AG04449 (cell line): ENCODE results near the gene CCIN.
"Not testable (repeated sequence)": the region's sequence is repeated elsewhere in the genome, so short reads cannot be mapped to it uniquely, and the experiment has no call there.

Source experiments
- CTCF ChIA-PET: fragments of 350-600 bp; formaldehyde crosslinking; extraction: SDS; loops from one replicate; lab custom pipeline; 2021; ENCODE audit warnings: antibody characterized with exemption; lab: Yijun Ruan, JAX
- POLR2A ChIA-PET: fragments of 400-600, 350-600 bp; formaldehyde crosslinking; extraction: SDS; loops from one replicate; lab custom pipeline; 2020; ENCODE audit warnings: antibody characterized with exemption, inconsistent platforms; lab: Yijun Ruan, JAX
- DNase-seq: peaks from one replicate; pipeline ENCODE4 v3.0.0-alpha.2; 2010; ENCODE audit warnings: low read depth, low spot score
- H3K4me3 ChIP-seq: 2 replicates; pipeline ENCODE4 v1.5.1; 2011; ENCODE audit warnings: low read depth, mild to moderate bottlenecking, control low read depth, low read length
- TF ChIP-seq, protein P1 (sequence below): IDR thresholded peaks from one replicate; pipeline ENCODE4 v1.5.1; 2011; ENCODE audit warnings: mild to moderate bottlenecking, moderate library complexity, low read length, control low read depth, inconsistent platforms; ENCODE audit not compliant: insufficient read depth; ENCODE audit errors: missing control alignments

CCIN gene

DNA sequence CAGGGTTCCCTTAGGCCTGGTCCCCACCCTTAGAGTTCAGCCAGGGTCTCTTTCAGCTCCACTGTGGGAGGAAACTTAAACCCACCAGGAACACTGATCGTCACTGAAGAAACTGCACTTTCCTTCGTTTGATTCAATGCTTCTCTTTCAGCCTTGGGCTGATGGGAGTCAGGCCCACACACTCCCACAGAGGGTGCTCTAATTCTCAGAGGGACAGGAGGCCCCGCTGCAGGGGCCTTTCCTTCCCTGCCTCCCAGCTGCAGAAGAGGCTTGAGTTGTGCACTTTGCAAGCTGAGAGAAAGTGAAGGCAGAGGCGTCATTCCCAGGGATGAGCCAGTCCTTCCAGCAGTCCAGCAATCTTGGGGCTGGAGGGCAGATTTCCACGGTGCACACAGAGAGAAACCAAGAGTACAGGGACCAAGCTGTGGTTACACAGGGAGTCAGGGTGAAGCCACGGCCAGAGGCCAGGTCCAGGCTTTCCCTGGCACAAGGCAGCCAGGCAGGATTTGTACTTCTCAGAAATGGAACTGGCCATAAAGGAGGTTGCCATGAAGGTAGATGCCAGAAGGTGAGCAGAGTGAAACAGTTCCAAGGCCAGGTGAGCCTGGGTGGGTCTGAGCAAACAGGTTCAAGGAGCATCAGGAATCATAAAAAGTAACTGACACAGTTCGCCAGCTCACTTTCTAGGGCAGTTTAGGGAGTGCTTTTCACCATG, 43.0 kb upstream of the CCIN start:
- POLR2A ChIA-PET, result interaction anchor here (1.3 kb wide), 1 partner anchor 21 kb away, joined by 3 read pairs; no protein-coding TSS in a partner anchor
- H3K4me3 ChIP-seq, result no peak overlapping the region
- CTCF ChIA-PET, result interaction anchor here (1.0 to 1.7 kb wide), 3 partner anchors 10 to 40 kb away, joined by 4 to 7 read pairs (median 4); no protein-coding TSS in a partner anchor

DNA sequence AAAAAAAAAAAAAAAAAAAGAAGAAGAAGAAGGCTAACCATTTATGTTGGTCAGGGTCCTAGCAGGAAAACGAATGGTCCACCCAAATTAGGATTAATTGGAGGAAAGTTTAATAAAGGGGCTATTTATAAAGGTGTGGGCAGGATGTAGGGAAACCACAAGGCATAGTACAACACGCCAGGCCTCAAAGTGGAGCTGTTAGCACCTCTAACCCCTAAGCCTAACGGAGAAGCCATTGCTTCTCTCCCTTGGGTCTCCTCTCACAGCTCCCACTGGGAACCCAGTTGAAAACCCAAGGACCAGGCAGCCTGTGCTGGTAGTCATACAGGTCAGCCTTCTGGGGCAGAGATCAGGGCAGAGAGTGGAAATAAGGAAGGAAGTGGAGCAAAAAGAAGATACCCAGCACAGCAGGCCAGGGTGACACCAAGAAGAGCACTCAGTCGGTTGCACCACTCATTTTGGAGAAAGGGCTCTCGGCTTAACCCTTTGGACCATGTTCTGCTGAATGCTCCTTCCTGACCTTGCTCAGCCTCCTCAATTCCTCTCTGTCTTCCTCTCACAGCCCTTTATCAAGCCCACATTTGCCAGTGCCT, 41.4 kb upstream of the CCIN start:
- POLR2A ChIA-PET, result interaction anchor here (2.1 kb wide), 1 partner anchor 63 kb away, joined by 5 read pairs; the partner anchor contains the start of gene CLTA
- TF ChIP-seq, protein P1, sequence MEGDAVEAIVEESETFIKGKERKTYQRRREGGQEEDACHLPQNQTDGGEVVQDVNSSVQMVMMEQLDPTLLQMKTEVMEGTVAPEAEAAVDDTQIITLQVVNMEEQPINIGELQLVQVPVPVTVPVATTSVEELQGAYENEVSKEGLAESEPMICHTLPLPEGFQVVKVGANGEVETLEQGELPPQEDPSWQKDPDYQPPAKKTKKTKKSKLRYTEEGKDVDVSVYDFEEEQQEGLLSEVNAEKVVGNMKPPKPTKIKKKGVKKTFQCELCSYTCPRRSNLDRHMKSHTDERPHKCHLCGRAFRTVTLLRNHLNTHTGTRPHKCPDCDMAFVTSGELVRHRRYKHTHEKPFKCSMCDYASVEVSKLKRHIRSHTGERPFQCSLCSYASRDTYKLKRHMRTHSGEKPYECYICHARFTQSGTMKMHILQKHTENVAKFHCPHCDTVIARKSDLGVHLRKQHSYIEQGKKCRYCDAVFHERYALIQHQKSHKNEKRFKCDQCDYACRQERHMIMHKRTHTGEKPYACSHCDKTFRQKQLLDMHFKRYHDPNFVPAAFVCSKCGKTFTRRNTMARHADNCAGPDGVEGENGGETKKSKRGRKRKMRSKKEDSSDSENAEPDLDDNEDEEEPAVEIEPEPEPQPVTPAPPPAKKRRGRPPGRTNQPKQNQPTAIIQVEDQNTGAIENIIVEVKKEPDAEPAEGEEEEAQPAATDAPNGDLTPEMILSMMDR, result no peak
- no peak overlapping the region for H3K4me3 ChIP-seq
- CTCF ChIA-PET, result interaction anchor here (1.6 kb wide), 1 partner anchor 9 kb away, joined by 5 read pairs; the partner anchor contains the start of gene GLIPR2
- DNase-seq, result no peak

More for the DNA sequence above, 43.0 kb upstream of the CCIN start:
- DNase-seq, result no peak
- TF ChIP-seq, protein P1, result no peak

DNA sequence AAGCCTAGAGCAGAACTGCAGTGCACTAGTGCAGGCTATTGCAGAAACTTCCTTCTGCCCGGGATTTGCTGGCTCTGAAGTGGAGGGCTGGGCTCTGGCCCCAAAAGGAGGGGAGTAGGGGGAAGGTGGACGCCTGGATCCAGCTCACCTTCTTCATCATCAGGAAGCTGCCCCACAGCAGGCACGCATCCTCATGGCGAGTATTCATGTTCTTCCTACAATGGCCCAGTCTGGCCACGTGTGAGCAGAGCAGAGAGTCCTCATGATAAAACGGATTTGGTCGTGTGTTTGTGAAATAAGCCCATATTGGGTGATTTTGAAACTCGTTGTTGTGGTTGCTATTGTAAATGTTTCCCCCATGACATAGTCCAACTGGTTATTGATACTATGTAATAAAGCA, 40.8 kb upstream of the CCIN start:
- TF ChIP-seq, protein P1, result no peak
- no peak for DNase-seq
- POLR2A ChIA-PET, result interaction anchor here (2.1 kb wide), 1 partner anchor 62 kb away, joined by 5 read pairs; the partner anchor contains the start of gene CLTA
- CTCF ChIA-PET, result interaction anchor here (1.6 kb wide), 1 partner anchor 9 kb away, joined by 5 read pairs; the partner anchor contains the start of gene GLIPR2
- H3K4me3 ChIP-seq, result no peak overlapping the region

DNA sequence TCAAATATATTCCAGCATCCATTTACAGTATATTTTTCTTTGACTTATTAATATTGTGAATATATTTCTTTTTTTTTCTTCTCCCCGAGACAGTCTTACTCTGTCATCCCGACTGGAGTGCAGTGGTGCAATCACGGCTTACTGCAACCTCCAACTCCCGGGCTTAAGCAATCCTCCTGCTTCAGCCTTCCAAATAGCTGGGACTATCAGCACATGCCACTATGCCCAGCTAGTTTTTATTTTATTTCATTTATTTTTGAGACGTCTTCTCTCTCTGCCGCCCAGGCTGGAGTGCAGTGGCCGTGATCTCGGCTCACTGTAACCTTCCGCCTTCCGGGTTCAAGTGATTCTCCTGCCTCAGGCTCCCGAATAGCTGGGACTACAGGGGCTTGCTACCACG, 40.0 kb upstream of the CCIN start:
- no peak for DNase-seq
- H3K4me3 ChIP-seq, result no peak overlapping the region
- ChIA-PET CTCF (interaction anchor here (0.9 to 1.0 kb wide), 2 partner anchors 11 to 174 kb away, joined by 3 read pairs; no protein-coding TSS in a partner anchor), POLR2A (interaction anchor here (1.0 to 2.1 kb wide), 2 partner anchors 13 to 61 kb away, joined by 3 to 5 read pairs; partner anchors contain the start of gene CLTA)
- TF ChIP-seq, protein P1, result no peak

DNA sequence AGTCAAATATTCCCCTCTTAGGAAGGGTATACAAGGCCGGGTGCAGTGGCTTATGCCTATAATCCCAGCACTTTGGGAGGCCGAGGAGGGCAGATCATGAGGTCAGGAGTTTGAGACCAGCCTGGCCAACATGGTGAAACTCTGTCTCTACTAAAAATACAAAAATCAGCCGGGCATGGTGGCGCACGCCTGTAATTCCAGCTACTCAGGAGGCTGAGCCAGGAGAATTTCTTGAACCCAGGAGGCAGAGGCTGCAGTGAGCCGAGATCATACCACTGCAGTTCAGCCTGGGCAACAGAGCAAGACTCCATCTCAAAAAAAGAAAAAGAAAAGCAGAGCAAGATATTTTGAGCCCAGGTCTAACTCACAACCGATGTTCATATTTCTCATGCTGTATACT, 37.5 kb upstream of the CCIN start:
- POLR2A ChIA-PET, DNase-seq, H3K4me3 ChIP-seq: not testable (repeated sequence)
- CTCF ChIA-PET, result interaction anchor here (1.5 to 2.5 kb wide), 2 partner anchors 28 to 34 kb away, joined by 4 to 6 read pairs; no protein-coding TSS in a partner anchor

DNA sequence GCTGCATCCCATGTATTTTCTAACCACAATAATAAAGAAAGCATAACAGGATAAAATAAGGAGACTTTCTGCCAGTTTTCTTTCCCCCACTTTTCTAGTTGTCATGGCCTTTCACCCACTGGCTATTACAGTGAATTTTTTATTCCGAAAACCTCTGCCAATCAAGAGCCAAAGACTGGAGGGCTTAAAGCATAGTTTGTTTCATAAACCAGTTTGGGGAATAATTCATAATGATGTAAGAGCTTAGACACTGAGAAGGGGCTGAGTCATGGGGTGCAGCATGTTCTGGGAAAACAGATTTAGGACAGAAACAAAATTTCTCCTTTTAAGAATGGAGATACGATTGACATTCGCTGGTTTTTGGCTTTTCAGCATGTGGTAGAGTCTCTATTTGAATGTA, 37.1 kb upstream of the CCIN start:
- ChIA-PET CTCF (interaction anchor here (1.5 to 2.5 kb wide), 2 partner anchors 29 to 34 kb away, joined by 4 to 6 read pairs; no protein-coding TSS in a partner anchor), POLR2A (no interaction called here)
- TF ChIP-seq, protein P1, result no peak
- no peak overlapping the region for H3K4me3 ChIP-seq
- DNase-seq, result no peak
